NCI-H1105 (cell line): ENCODE data around the gene PDE4C.

Experiments used
- DNase-seq: peaks from one replicate; lab custom pipeline; 2025; lab: John Stamatoyannopoulos, UW

Gene PDE4C

DNA sequence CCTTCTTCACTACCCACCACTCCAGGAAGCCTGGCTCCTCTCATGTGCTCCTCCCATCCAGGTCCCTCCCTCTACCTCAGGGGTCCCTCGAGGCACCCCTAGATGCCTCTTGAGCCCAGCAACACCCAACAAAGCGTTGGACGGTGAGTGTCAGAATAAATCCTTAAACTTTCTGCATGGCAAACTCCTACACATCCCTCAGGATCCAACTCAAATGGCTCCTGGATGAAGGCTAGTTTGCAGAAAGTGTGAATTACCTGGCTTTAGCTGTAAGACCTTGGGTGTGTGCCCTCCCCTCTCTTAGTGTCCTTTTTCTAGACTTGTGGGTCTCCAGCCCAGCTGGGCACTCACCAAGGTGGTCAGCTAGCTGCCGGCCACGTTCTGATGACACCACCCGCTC lies 27.9 kb downstream of the PDE4C start:
- no peak for DNase-seq

DNA sequence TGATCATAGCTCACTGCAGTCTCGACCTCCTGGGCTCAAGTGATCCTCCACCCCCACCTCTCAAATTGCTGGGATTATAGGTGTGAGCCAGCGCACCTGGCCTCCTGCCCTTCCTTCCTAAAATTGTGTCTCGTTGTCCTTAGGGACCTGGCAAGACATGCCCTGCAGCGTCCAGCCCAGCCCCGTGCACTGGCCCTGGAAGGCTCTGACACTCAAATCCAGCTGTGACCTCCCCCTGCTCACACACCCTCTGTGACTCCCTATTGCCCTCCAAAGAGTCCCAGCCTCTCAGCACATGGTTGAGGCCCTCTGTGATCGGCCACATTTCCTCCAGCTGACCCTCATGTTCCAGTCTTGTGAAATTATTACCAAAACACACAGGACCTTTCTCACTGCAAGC lies 28.3 kb downstream of the PDE4C start:
- no peak for DNase-seq

DNA sequence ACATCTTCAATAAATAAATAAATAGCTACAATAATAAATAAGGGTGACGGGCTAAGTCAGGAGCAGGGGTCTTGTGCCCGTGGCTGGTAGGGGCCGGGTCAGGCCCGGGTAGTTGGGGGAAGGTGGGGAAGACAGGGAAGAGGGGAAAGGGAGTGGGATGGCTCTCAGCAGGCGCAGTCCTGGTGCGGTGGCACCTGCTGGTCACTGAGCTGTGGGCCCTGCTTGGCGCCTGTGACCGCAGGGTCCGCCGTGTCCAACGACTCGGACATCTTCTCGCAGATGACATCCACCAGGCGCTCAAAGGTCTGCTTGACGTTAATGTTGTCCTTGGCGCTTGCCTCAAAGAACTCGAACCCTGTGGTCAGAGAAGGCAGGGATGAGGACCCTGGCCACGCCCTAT lies 28.9 kb downstream of the PDE4C start:
- DNase-seq: no peak

DNA sequence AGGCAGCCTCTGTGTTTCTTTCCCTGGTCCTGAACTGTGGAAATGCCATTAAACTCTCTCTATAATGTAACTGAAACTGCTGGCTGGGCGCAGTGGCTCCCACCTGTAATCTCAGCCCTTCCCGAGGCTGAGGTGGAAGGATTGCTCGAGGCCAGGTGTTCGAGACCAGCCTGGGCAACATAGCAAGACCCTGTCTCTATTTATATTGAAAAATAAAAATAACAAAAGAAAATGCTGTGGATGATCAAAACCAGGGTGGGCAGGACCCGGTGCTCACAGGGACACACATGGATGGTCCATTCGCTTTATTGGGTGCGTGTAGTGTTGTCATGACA lies 29.8 kb downstream of the PDE4C start:
- DNase-seq: no peak

DNA sequence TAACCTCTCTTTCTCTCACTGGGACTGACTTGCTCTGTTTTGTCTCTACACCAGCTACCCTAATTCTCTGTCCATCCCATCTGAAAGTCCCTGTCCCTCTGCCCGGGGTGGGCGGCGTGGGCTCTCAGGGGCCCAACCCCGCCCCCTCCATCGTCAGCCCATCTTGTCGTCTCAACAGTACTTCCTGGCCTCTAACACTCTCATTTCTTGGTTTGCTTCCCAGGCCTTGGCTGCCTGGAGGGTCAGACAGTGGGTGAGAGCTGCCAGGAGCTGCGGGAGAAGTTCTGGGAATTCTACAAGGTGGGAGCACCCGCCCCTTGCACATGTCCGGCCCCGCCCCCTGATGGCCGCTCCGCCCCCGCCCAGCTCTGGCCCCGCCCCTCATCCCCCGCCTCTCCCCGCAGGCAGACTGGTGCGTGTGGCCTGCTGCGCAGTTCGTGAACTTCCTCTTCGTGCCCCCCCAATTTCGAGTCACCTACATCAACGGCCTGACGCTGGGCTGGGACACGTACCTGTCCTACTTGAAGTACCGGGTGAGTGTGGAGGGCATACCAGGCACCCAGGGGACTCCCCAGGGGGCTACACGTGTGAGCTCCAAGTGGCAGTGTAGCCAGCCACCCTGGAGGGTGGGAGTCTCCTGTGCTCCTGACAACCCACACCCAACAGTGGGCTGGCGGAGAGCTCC lies 31.5 kb downstream of the PDE4C start:
- DNase-seq: no peak

DNA sequence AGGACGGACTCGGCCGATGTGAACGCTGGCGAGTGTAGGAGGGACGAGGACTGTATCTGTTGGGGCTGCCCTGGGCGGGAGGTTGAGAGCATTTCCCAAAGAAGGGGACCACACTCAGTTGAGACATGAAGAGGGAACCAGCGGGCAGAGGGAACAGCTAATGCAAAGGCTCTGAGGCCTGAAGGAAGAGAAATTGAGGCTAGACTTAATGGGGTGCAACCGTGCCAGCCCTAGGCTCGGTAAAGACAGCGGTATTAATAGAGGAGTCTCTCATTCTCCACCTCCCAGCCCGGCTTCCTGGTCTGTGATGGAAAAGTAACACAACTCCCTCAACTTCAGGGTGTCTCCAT lies 32.1 kb downstream of the PDE4C start:
- DNase-seq: no peak

DNA sequence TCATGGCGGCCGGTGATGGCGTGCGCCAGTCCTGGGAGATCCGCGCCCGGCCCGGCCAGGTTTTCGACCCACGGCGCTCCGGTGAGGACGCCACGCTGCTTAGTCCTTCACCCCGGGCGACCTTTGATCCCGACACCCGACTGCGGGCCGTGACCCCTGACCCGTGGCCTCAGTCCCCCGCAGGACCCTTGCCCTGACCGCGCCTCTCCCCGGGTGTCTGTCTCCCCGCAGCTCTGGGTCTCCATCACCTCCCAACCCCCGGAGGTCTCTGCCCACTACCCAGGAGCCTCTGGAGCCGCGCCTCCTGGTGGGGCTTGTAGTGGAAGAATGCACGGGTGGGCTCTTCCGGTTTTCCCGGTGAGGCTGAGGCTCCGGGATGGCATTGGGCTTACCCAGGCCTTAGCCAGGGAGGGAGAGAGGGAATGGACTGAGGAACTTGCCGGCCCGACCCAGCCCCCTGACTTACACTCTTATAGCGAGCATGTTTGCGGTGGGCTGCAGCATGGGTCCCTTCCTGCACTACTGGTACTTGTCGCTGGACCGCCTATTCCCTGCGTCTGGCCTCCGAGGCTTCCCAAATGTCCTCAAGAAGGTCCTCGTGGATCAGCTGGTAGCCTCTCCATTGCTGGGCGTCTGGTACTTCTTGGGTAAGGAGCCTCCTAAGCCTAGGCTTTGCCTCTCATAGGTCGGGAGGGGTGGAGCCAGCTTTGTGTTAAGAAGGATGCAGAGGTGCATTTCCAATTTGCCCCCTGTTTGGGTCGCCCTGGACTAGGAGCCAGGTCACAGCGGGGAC lies 32.7 kb downstream of the PDE4C start:
- no peak for DNase-seq

DNA sequence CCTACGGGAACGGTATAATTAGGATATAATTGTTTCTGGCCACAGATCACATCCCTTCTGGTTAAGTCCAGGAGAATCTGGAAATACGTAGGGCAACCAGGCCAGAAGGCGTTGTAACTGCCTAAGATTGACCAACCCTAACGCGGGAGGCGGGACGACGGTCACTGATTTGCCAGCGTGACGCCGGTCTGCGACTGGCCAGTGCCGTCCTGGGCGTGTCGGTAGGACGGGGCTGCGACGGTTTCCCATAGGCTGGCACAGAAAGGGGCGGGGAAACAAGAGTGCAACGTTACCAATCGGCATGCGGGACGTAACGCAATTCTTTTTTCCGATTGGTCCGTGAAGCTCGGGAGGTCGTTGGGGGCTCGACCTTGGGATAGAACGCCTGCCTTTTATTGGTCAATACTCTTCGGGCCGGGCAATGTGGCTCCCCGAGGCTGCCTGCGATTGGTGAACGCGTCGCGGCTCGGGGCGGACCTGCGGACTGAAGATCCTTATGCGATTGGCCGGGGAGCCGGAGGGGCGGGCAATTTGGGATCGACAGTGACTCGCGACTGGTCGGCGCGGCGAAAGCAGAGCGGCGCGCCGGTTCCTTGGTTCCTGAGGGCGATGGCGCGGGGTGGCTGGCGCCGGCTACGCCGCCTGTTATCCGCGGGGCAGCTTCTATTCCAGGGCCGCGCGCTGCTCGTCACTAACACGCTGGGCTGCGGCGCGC lies 33.4 kb downstream of the PDE4C start, which contains the start of gene MPV17L2:
Gene MPV17L2, plus strand, starts transcription at position 546 of the 715 bp plus-strand sequence. Its CDS starts 64 bp downstream, at position 610.
- peak; percentile 100 for DNase-seq

DNA sequence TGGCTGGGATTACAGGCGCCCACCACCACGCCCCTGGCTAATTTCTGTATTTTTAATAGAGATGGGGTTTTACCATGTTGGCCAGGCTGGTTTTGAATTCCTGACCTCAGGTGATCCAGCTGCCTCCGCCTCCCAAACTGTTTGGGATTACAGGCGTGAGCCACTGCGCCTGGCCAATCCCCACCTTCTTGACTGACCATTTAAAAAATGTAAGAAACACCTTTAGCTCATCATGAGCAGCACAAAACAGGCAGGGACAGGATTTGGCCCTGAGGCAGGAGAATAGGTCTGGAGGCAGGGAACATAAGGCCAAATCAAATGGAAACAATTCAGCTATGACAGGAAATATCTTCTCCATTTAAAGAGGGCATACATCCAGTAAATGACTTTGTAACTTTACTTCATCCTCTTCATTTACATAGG lies 34.6 kb downstream of the PDE4C start:
- DNase-seq: no peak

DNA sequence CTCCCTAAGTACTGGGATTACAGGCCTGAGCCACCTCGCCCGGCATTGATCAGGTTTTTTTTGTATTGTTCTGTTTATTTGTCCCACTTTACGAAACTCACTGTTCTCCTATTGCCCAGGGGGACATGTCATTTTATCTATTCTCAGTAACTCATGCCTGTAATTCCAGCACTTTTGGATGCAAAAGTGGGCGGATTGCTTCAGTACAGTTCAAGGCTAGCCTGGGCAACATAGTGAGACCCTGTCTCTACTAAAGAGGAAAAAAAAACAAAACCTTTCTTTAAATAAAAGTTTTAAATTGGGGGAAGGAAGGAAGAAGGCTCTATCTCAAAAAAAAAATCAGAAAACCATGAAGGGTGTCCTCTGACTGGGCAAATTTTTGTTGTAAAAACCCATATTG lies 36.0 kb downstream of the PDE4C start:
- DNase-seq: no peak

DNA sequence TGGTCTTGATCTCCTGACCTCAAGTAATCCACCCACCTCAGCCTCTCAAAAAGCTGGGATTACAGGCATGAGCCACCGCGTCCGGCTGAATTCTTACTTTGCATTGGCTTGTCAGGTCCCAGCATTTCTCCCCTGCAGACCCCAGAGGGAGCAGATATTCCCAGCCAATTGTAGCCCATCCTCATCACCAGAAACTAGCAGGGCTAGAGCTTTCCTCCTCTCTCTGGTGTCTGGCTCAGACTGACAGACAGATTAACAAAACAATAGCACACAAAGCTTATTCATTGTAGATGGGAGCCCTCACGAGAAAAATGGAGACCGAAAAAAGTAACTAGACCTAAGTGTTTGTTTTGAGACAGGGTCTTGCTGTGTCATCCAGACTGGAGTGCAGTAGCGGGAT lies 40.7 kb downstream of the PDE4C start:
- no peak for DNase-seq

DNA sequence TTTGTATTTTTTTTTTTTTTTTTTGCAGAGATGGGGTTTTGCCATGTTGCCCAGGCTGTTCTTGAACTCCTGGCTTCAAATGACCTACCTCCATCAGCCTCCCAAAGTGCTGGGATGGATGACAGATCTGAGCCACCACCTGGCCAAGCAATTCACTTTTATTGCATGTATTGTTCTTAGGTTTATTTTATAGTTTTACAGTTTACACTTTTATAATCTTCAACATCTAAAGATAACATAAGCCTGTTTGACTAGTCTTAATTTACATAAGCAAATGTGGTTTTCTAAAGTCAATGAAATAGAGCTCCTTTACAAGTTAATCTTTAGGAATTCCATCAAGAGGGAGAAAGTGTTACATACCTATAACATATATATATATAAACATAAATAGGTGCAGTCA lies 42.7 kb downstream of the PDE4C start:
- DNase-seq: no peak

DNA sequence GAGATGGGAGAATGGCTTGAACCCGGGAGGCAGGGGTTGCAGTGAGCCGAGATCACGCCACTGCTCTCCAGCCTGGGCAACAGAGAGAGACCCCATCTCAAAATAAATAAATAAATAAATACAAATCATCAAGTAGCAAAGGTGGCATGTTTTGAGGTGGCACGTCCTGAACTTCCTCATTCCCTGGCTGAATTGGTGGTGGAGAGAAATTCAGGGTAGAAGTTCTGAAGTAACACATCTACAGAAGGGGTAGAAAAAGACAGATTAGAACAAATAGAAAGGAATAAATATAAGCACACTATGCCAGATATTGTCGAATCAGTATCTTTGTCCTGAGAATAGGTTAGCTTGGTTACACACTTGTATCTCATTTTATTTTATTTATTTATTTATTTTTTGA lies 46.3 kb downstream of the PDE4C start:
- no peak for DNase-seq

DNA sequence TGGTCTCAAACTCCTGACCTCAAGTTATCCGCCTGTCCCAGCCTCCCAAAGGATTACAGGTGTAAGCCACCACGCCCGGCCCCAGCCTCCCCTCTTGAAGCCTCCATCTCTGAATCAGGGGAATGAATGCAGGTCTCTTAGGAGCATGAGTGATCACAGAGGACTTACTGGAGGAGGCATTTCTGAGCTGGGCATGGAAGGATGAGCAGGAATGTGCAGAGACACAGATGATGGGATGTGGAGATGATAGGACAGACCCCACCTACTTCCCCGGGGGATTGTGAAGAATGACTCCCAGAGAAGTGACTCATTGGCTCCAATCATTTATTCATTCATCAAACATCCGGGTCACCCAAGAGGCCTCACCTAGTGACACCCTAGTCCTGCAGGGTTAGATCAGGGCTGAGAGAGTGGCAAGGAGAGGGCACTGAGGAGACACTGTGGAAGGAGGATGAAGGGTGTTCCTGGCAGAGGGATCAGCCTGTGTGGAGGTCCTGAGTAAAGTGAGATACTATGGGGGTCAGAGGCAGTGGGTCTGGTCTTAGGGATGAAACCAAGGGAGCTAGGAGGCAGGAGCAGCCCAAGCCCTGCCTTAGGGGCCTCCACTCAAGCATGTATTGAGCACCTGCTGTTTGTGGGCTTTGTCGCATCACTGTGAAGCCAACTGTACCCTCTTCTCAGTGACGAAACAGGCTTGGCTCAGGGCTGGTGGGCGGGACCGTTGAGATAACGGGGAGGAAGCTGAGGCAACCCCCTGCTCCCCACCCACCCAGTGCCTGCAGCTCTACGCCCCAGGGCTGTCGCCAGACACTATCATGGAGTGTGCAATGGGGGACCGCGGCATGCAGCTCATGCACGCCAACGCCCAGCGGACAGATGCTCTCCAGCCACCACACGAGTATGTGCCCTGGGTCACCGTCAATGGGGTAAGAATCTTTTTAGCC lies 49.6 kb downstream of the PDE4C start:
- DNase-seq: no peak

DNA sequence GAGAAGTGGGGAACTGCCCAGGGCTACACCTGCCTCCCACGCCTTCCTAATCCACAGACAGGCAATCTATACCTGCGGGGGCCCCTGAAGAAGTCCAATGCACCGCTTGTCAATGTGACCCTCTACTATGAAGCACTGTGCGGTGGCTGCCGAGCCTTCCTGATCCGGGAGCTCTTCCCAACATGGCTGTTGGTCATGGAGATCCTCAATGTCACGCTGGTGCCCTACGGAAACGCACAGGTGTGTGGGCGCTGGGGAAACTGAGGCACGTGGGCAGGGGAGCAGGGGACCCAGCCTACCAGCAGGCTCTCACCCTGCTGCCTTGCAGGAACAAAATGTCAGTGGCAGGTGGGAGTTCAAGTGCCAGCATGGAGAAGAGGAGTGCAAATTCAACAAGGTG lies 51.3 kb downstream of the PDE4C start:
- no peak for DNase-seq
